K562 (cell line): ENCODE data around the gene CBX1. TPM values are rescaled to one million over a fixed set of nuclear protein-coding genes. Genes with fewer than 3 reads are reported as not detected.

Source experiments
- ATAC-seq: fragments of 200-7000 bp; cut with Tn5 transposase; 3 replicates; pipeline ENCODE4 v1.9.1; 2020; ENCODE audit warnings: moderate library complexity
- BruUV-seq: library from RNA; stranded (reverse); fragments of 400-500 nt; replicated peaks from 2 replicates; lab custom pipeline; 2021; lab: Mats Ljungman, UMichigan
- CTCF ChIA-PET: fragments of 300-600 bp; formaldehyde crosslinking; extraction: SDS; loops from one replicate; lab custom pipeline; 2021; ENCODE audit warnings: low intra/inter-chr PET ratio; lab: Yijun Ruan, JAX
- POLR2A ChIA-PET: fragments of 300-600, 350-650 bp; sonication (Branson Sonifier 250); formaldehyde crosslinking; extraction: SDS; loops from one replicate; lab custom pipeline; 2021; ENCODE audit warnings: antibody characterized with exemption, inconsistent platforms; lab: Yijun Ruan, JAX
- DNase-seq, 4 experiments: peaks; one replicate each; pipeline versions ENCODE4 v3.0.0 to v3.0.0-alpha.2; 2011 to 2018; ENCODE audit warnings: low spot score in 3 of 4, mixed read lengths in 3 of 4; ENCODE audit errors: extremely low read depth in 1 of 4
- FAIRE-seq: peaks from 2 replicates; lab custom pipeline; 2011; peaks lifted over from hg19 to GRCh38; lab: Jason Lieb, UNC
- H2AFZ ChIP-seq: 2 replicates; pipeline ENCODE4 v1.6.0; 2011; ENCODE audit warnings: low read depth, low read length, control low read depth, inconsistent platforms
- H3K27ac ChIP-seq: fragments of 200-600 bp; 3 replicates; pipeline ENCODE4 v1.8.0; 2011; ENCODE audit warnings: low read depth, mild to moderate bottlenecking, control low read depth, inconsistent platforms, low read length, moderate library complexity, mixed read lengths; ENCODE audit errors: extremely low read depth
- H3K27me3 ChIP-seq, 2 experiments: fragments of 300-600 bp in 1 of 2; 2 replicates in 1 of 2; 3 replicates in 1 of 2; pipeline versions ENCODE4 v1.6.0 to v1.8.0; 2011; ENCODE audit warnings: inconsistent platforms in 2 of 2, low read length in 2 of 2, mild to moderate bottlenecking in 1 of 2, mixed read lengths in 1 of 2, moderate library complexity in 1 of 2; ENCODE audit not compliant: control insufficient read depth in 2 of 2, insufficient read depth in 2 of 2
- H3K36me3 ChIP-seq: fragments of 300-600 bp; 3 replicates; pipeline ENCODE4 v1.8.0; 2011; ENCODE audit warnings: mild to moderate bottlenecking, low read length, inconsistent platforms; ENCODE audit not compliant: control insufficient read depth, insufficient read depth
- H3K4me1 ChIP-seq, 2 experiments: fragments of 200-600 bp in 1 of 2; replicated peaks in 1 of 2; 2 replicates in 1 of 2; 3 replicates in 1 of 2; pipeline versions ENCODE4 v1.5.1 to v1.8.0; 2011; ENCODE audit warnings: inconsistent platforms in 2 of 2, low read length in 2 of 2, mild to moderate bottlenecking in 1 of 2, mixed read lengths in 1 of 2, moderate library complexity in 1 of 2; ENCODE audit not compliant: control insufficient read depth in 2 of 2, insufficient read depth in 2 of 2
- H3K4me2 ChIP-seq: 2 replicates; pipeline ENCODE4 v1.6.1; 2011; ENCODE audit warnings: low read length, control low read depth, inconsistent platforms, mixed read lengths; ENCODE audit not compliant: insufficient read depth
- H3K4me3 ChIP-seq: fragments of 200-600 bp; sonication (generic), shearing (Covaris generic); 2 replicates; pipeline ENCODE4 v1.5.1; 2016; ENCODE audit warnings: control low read depth, inconsistent platforms
- H3K79me2 ChIP-seq: fragments of 200-600 bp; 3 replicates; pipeline ENCODE4 v1.8.0; 2011; ENCODE audit warnings: low read length, inconsistent platforms; ENCODE audit not compliant: control insufficient read depth, insufficient read depth
- H3K9ac ChIP-seq, 2 experiments: 2 replicates each; pipeline versions ENCODE4 v1.6.0 to v1.6.1; 2011; ENCODE audit warnings: low read depth in 2 of 2, low read length in 2 of 2, control low read depth in 1 of 2, inconsistent platforms in 1 of 2, mild to moderate bottlenecking in 1 of 2, mixed read lengths in 1 of 2; ENCODE audit not compliant: insufficient read depth in 1 of 2
- H3K9me1 ChIP-seq: one replicate; pipeline ENCODE4 v1.6.0; 2011; ENCODE audit warnings: inconsistent platforms, mild to moderate bottlenecking, low read length, moderate library complexity; ENCODE audit not compliant: control insufficient read depth, insufficient read depth
- H3K9me3 ChIP-seq: replicated peaks from 2 replicates; pipeline ENCODE4 v1.5.1; 2011; ENCODE audit warnings: low read depth, low read length, inconsistent platforms; ENCODE audit not compliant: control insufficient read depth, insufficient read depth
- H4K20me1 ChIP-seq: replicated peaks from 2 replicates; pipeline ENCODE4 v1.6.1; 2011; ENCODE audit warnings: low read length, inconsistent platforms, mixed read lengths; ENCODE audit not compliant: control insufficient read depth, insufficient read depth
- ARID2 ChIP-seq: fragments of 450-650 bp; IDR thresholded peaks from 2 replicates; pipeline ENCODE4 v1.6.1; 2017; ENCODE audit warnings: antibody characterized with exemption, mild to moderate bottlenecking
- CREM ChIP-seq: IDR thresholded peaks from 2 replicates; pipeline ENCODE4 v1.6.1; 2014; ENCODE audit warnings: antibody characterized with exemption, low read depth
- FOXJ3 ChIP-seq: sonication (generic); formaldehyde crosslinking; IDR thresholded peaks from 2 replicates; pipeline ENCODE4 v1.4.0; 2020; ENCODE audit warnings: mild to moderate bottlenecking, missing genetic modification reagents
- HNRNPK ChIP-seq: fragments of 200-400 bp; formaldehyde crosslinking; IDR thresholded peaks from one replicate; pipeline ENCODE4 v1.6.1; 2018; ENCODE audit warnings: mild to moderate bottlenecking, low read depth, low read length; ENCODE audit not compliant: poor library complexity, severe bottlenecking
- NEUROD1 ChIP-seq: fragments of 150-350 bp; IDR thresholded peaks from 2 replicates; pipeline ENCODE4 v1.6.1; 2014; ENCODE audit warnings: borderline replicate concordance, low read length, low read depth; ENCODE audit not compliant: partially characterized antibody
- NFIC ChIP-seq: fragments of 450-650 bp; IDR thresholded peaks from 2 replicates; pipeline ENCODE4 v1.6.1; 2017; ENCODE audit warnings: mild to moderate bottlenecking, inconsistent platforms
- POLR2H ChIP-seq: IDR thresholded peaks from 2 replicates; pipeline ENCODE4 v1.6.1; 2016; ENCODE audit warnings: missing genetic modification characterization, low read depth, mild to moderate bottlenecking, control low read depth, missing compliant biosample characterization, moderate library complexity
- SMC3 ChIP-seq: conservative IDR thresholded peaks from 2 replicates; pipeline ENCODE4 v1.6.1; 2011; ENCODE audit warnings: low read depth, low read length, improper control_type of control experiment; ENCODE audit not compliant: insufficient read depth
- SRSF3 ChIP-seq: fragments of 200-400 bp; formaldehyde crosslinking; IDR thresholded peaks from 2 replicates; pipeline ENCODE4 v1.6.1; 2016; ENCODE audit warnings: mild to moderate bottlenecking, low read length, moderate library complexity; ENCODE audit not compliant: insufficient read depth
- ZNF592 ChIP-seq: fragments of 450-650 bp; IDR thresholded peaks from 2 replicates; pipeline ENCODE4 v1.6.1; 2017; ENCODE audit warnings: antibody characterized with exemption, mild to moderate bottlenecking
- WGBS: fragments of 100-300 bp; shearing (Covaris generic); methylation state at CpG from one replicate; pipeline ENCODE4 v1.1.6; 2016; ENCODE audit warnings: low coverage, mixed read lengths; ENCODE audit not compliant: insufficient coverage; ENCODE audit errors: missing lambda C conversion rate; 5-methylcytosine and 5-hydroxymethylcytosine counted together
- in situ Hi-C: fragments of 300-500 bp; cut with MboI; formaldehyde crosslinking; loops from 4 replicates; pipeline ENCODE4 v1.15.0; 2018; ENCODE audit warnings: inconsistent platforms, mixed read lengths
- intact Hi-C: fragments of 100-400 bp; cut with micrococcal nuclease; formaldehyde crosslinking; loops from 2 replicates; pipeline ENCODE4 v1.14.2; 2022
- polyA plus RNA-seq, 8 experiments: library from polyadenylated mRNA; depleted of rRNA in 4 of 8; stranded (reverse) in 5 of 8; unstranded in 3 of 8; fragments of >200 nt; fragmentation: Nextera tagmentation in 2 of 8; fragmentation: Illumina TruSeq in 1 of 8; extraction: Ambion mirVana in 2 of 8; extraction: Trizol in 1 of 8; gene quantifications; 2 replicates each; pipeline versions ENCODE4 v1.2.1 to v1.2.3, GENCODE V29; 2011 to 2014; ENCODE audit warnings: inconsistent platforms in 1 of 8, missing spikeins in 1 of 8
- total RNA-seq, 7 experiments: library from RNA; depleted of rRNA in 6 of 7; stranded (reverse); fragments of >200 nt in 6 of 7; fragmentation: Illumina TruSeq in 2 of 7; extraction: Trizol in 2 of 7; gene quantifications; 2 replicates each; pipeline versions ENCODE4 v1.2.1 to v1.2.3, GENCODE V29; 2011 to 2021; ENCODE audit warnings: low replicate concordance in 1 of 7
- TF ChIP-seq, protein P1 (sequence below), 2 experiments: fragments of 450-650 bp; conservative IDR thresholded peaks; 2 replicates each; pipeline ENCODE4 v1.6.1; 2017; ENCODE audit warnings: mild to moderate bottlenecking in 2 of 2, moderate library complexity in 2 of 2
- TF ChIP-seq, protein P2 (sequence below), 3 experiments: IDR thresholded peaks in 2 of 3; conservative IDR thresholded peaks in 1 of 3; 2 replicates each; pipeline ENCODE4 v1.5.1; 2011 to 2012; ENCODE audit warnings: low read length in 3 of 3, mild to moderate bottlenecking in 3 of 3, control low read depth in 2 of 3, improper control_type of control experiment in 1 of 3, inconsistent platforms in 1 of 3, low read depth in 1 of 3, mixed read lengths in 1 of 3, moderate library complexity in 1 of 3; ENCODE audit not compliant: insufficient read depth in 2 of 3

The CBX1 gene
- total and polyA plus RNA-seq, 9 of the 15 experiments (the other 6 are each of a cell fraction or from before 2014, with no cell fraction given): 10.6 to 95.7 (median 52.7) TPM

- BruUV-seq: no TSS peak
- POLR2A ChIA-PET: interaction anchor here (0.7 to 0.8 kb wide), 2 partner anchors 22 to 33 kb away, joined by 3 read pairs; partner anchors contain the start of gene SNX11
- Histone ChIP-seq H3K9ac (no peak overlapping the region), H2AFZ (no peak overlapping the region), H3K4me1 (no peaks in the 10 kb centered on the region), H3K27me3 (no peaks in the 10 kb centered on the region), H3K9me1 (no peaks in the 10 kb centered on the region), H4K20me1 (no peaks in the 10 kb centered on the region), H3K79me2 (no peaks in the 10 kb centered on the region), H3K27ac (no peak overlapping the region), H3K4me2 (no peak overlapping the region), H3K36me3 (peaks cover 63% of the 10 kb centered on the region; the same call in 2 of the 3 replicates), H3K9me3 (no peaks in the 10 kb centered on the region), H3K4me3 (no peak overlapping the region)
- CTCF ChIA-PET: interaction anchor here (0.7 to 3.4 kb wide), 6 partner anchors 40 to 178 kb away, joined by 3 to 54 read pairs (median 3); no protein-coding TSS in a partner anchor
- peak; percentile 92 for ATAC-seq
- WGBS: 60% methylated on average over 7 of the region's 7 CpGs
- peak; percentile 71 for FAIRE-seq
- peak; percentile 53 to 79 (median 61) for DNase-seq
- in situ Hi-C loops (loop anchor here (5.0 kb wide), 1 partner anchor 58 kb away; no protein-coding TSS in a partner anchor), intact Hi-C loops (loop anchor here (1.0 kb wide), 1 partner anchor 48 kb away; no protein-coding TSS in a partner anchor)
- TF ChIP-seq NEUROD1 (no peak), ARID2 (0 out of 2 replicates have a peak, but pooled peaks have one; percentile 49), CREM (no peak), FOXJ3 (no peak), ZNF592 (0 out of 2 replicates have a peak, but pooled peaks have one; percentile 41), POLR2H (0 out of 2 replicates have a peak, but pooled peaks have one; percentile 36), HNRNPK (no peak), NFIC (peak; percentile 39), SRSF3 (no peak), SMC3 (peak; percentile 87)
- TF ChIP-seq, protein P1, sequence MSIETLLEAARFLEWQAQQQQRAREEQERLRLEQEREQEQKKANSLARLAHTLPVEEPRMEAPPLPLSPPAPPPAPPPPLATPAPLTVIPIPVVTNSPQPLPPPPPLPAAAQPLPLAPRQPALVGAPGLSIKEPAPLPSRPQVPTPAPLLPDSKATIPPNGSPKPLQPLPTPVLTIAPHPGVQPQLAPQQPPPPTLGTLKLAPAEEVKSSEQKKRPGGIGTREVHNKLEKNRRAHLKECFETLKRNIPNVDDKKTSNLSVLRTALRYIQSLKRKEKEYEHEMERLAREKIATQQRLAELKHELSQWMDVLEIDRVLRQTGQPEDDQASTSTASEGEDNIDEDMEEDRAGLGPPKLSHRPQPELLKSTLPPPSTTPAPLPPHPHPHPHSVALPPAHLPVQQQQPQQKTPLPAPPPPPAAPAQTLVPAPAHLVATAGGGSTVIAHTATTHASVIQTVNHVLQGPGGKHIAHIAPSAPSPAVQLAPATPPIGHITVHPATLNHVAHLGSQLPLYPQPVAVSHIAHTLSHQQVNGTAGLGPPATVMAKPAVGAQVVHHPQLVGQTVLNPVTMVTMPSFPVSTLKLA (conservative IDR thresholded peaks at IDR 0.05): 0 out of 4 replicates have a peak, but pooled peaks of 1 of the 2 experiments have one; percentile 32
- TF ChIP-seq, protein P2, sequence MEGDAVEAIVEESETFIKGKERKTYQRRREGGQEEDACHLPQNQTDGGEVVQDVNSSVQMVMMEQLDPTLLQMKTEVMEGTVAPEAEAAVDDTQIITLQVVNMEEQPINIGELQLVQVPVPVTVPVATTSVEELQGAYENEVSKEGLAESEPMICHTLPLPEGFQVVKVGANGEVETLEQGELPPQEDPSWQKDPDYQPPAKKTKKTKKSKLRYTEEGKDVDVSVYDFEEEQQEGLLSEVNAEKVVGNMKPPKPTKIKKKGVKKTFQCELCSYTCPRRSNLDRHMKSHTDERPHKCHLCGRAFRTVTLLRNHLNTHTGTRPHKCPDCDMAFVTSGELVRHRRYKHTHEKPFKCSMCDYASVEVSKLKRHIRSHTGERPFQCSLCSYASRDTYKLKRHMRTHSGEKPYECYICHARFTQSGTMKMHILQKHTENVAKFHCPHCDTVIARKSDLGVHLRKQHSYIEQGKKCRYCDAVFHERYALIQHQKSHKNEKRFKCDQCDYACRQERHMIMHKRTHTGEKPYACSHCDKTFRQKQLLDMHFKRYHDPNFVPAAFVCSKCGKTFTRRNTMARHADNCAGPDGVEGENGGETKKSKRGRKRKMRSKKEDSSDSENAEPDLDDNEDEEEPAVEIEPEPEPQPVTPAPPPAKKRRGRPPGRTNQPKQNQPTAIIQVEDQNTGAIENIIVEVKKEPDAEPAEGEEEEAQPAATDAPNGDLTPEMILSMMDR (IDR thresholded peaks at IDR 0.05 in 2 of 3, conservative IDR thresholded peaks at IDR 0.05 in 1 of 3; ENCODE audit: insufficient read depth in 2 of 3, low read depth in 1 of 3, low read length in 3 of 3): peak; percentile 75 to 95 (median 80)
Measured at GRCh38 chr17:48074322-48075081, 26.8 kb downstream of the CBX1 start.
